Endothelial cell of umbilical vein (primary cell): ENCODE results near the gene SPAG6. TPM values are rescaled to one million over a fixed set of nuclear protein-coding genes. Genes with fewer than 3 reads are reported as not detected.

Source experiments
- BruUV-seq: library from RNA; stranded (reverse); fragments of 400-500 nt; replicated peaks from 2 replicates; lab custom pipeline; 2021; lab: Mats Ljungman, UMichigan
- CTCF ChIA-PET: fragments of 300-600, 350-600 bp; sonication (Branson Sonifier 250); formaldehyde crosslinking; loops from one replicate; lab custom pipeline; 2021; ENCODE audit warnings: antibody characterized with exemption, inconsistent platforms; lab: Charles Lee
- POLR2A ChIA-PET: fragments of 300-600, 350-600 bp; sonication (Branson Sonifier 250); formaldehyde crosslinking; loops from one replicate; lab custom pipeline; 2021; ENCODE audit warnings: antibody characterized with exemption, inconsistent platforms; lab: Charles Lee
- DNase-seq: peaks from one replicate; pipeline ENCODE4 v3.0.0-alpha.2; 2011; ENCODE audit warnings: low read depth, low spot score
- FAIRE-seq: peaks from 2 replicates; lab custom pipeline; 2011; peaks lifted over from hg19 to GRCh38; lab: Jason Lieb, UNC
- H2AFZ ChIP-seq: 2 replicates; pipeline ENCODE4 v1.6.0; 2012; ENCODE audit warnings: low read depth, low read length, control low read depth, inconsistent platforms
- H3K27ac ChIP-seq: 2 replicates; pipeline ENCODE4 v1.5.1; 2011; ENCODE audit warnings: low read depth, mild to moderate bottlenecking, control low read depth, low read length, moderate library complexity; ENCODE audit not compliant: insufficient read depth
- H3K27me3 ChIP-seq, 2 experiments: 2 replicates each; pipeline versions ENCODE4 v1.6.0 to v1.6.1; 2011; ENCODE audit warnings: low read length in 2 of 2, mixed read lengths in 1 of 2; ENCODE audit not compliant: control insufficient read depth in 2 of 2, insufficient read depth in 2 of 2
- H3K36me3 ChIP-seq, 2 experiments: 2 replicates in 1 of 2; 3 replicates in 1 of 2; pipeline ENCODE4 v1.5.1; 2011; ENCODE audit warnings: low read length in 2 of 2, mild to moderate bottlenecking in 1 of 2, moderate library complexity in 1 of 2; ENCODE audit not compliant: control insufficient read depth in 2 of 2, insufficient read depth in 2 of 2; ENCODE audit errors: extremely low read depth in 1 of 2
- H3K4me1 ChIP-seq: 3 replicates; pipeline ENCODE4 v1.5.1; 2011; ENCODE audit warnings: mild to moderate bottlenecking, low read length; ENCODE audit not compliant: control insufficient read depth, insufficient read depth; ENCODE audit errors: extremely low read depth
- H3K4me2 ChIP-seq: 2 replicates; pipeline ENCODE4 v1.6.1; 2011; ENCODE audit warnings: low read length, control low read depth, mixed read lengths; ENCODE audit not compliant: insufficient read depth
- H3K4me3 ChIP-seq, 3 experiments: fragments of 200-600 bp in 1 of 3; sonication (generic), shearing (Covaris generic) in 1 of 3; replicated peaks in 1 of 3; 2 replicates each; pipeline ENCODE4 v1.5.1; 2011 to 2016; ENCODE audit warnings: control low read depth in 3 of 3, low read length in 3 of 3, mild to moderate bottlenecking in 2 of 3, inconsistent platforms in 1 of 3, low read depth in 1 of 3, moderate library complexity in 1 of 3; ENCODE audit not compliant: insufficient read depth in 1 of 3
- H3K79me2 ChIP-seq: 2 replicates; pipeline ENCODE4 v1.6.0; 2012; ENCODE audit warnings: low read length, inconsistent platforms; ENCODE audit not compliant: control insufficient read depth, insufficient read depth
- H3K9ac ChIP-seq: replicated peaks from 2 replicates; pipeline ENCODE3; 2011; ENCODE audit warnings: low read length, control low read depth; ENCODE audit not compliant: insufficient read depth; ENCODE audit errors: extremely low read depth
- H3K9me1 ChIP-seq: replicated peaks from 3 replicates; pipeline ENCODE4 v1.6.0; 2011; ENCODE audit warnings: mild to moderate bottlenecking, low read length; ENCODE audit not compliant: control insufficient read depth, insufficient read depth; ENCODE audit errors: extremely low read depth
- H3K9me3 ChIP-seq: replicated peaks from 2 replicates; pipeline ENCODE4 v1.5.1; 2012; ENCODE audit warnings: low read length, inconsistent platforms; ENCODE audit not compliant: control insufficient read depth, insufficient read depth
- H4K20me1 ChIP-seq: replicated peaks from 2 replicates; pipeline ENCODE3; 2011; ENCODE audit warnings: mild to moderate bottlenecking, low read length; ENCODE audit not compliant: control insufficient read depth, insufficient read depth; ENCODE audit errors: extremely low read depth
- EZH2 ChIP-seq: IDR thresholded peaks from 2 replicates; pipeline ENCODE4 v1.6.1; 2012; ENCODE audit warnings: borderline replicate concordance, low read depth, mild to moderate bottlenecking, moderate library complexity, low read length, inconsistent platforms; ENCODE audit not compliant: severe bottlenecking
- FOS ChIP-seq: IDR thresholded peaks from 2 replicates; pipeline ENCODE4 v1.6.1; 2011; ENCODE audit warnings: mild to moderate bottlenecking, low read length, moderate library complexity, borderline replicate concordance; ENCODE audit not compliant: insufficient read depth
- GATA2 ChIP-seq: IDR thresholded peaks from 2 replicates; pipeline ENCODE4 v1.7.0; 2011; ENCODE audit warnings: low read depth, mild to moderate bottlenecking, moderate library complexity, mixed read lengths, low read length; ENCODE audit not compliant: insufficient read length, insufficient read depth
- JUN ChIP-seq: IDR thresholded peaks from 2 replicates; pipeline ENCODE4 v1.6.1; 2011; ENCODE audit warnings: borderline replicate concordance, low read depth; ENCODE audit not compliant: insufficient read length, insufficient read depth
- MYC ChIP-seq: IDR thresholded peaks from one replicate; pipeline ENCODE4 v1.6.1; 2011; ENCODE audit warnings: mild to moderate bottlenecking, low read depth, low read length
- POLR2A ChIP-seq: IDR thresholded peaks from 2 replicates; pipeline ENCODE4 v1.6.1; 2012; ENCODE audit warnings: low read depth, mild to moderate bottlenecking, control low read depth, low read length
- POLR2AphosphoS5 ChIP-seq: IDR thresholded peaks from 2 replicates; pipeline ENCODE4 v1.6.1; 2012; ENCODE audit warnings: low read depth, mild to moderate bottlenecking, control low read depth, low read length, moderate library complexity; ENCODE audit not compliant: insufficient read depth
- dilution Hi-C: fragments of 300-500 bp; cut with MboI; formaldehyde crosslinking; loops from one replicate; pipeline ENCODE4 v1.15.0; 2019; ENCODE audit warnings: low sequenced_read_pairs; ENCODE audit not compliant: extremely low pct_ligation_motif_present
- intact Hi-C: fragments of 100-400 bp; cut with micrococcal nuclease; formaldehyde crosslinking; loops from one replicate; pipeline ENCODE4 v1.10.0; 2022
- polyA plus RNA-seq, 4 experiments: library from polyadenylated mRNA; depleted of rRNA in 3 of 4; stranded (reverse) in 3 of 4; unstranded in 1 of 4; fragments of >200 nt; gene quantifications; 2 replicates each; pipeline versions ENCODE4 v1.2.1 to v1.2.3, GENCODE V29; 2011 to 2012; ENCODE audit warnings: missing spikeins in 1 of 4
- total RNA-seq: library from RNA; stranded (reverse); gene quantifications from 2 replicates; pipeline ENCODE4 v1.2.3, GENCODE V29; 2021
- TF ChIP-seq, protein P1 (sequence below): IDR thresholded peaks from 2 replicates; pipeline ENCODE4 v1.6.1; 2011; ENCODE audit not compliant: insufficient read depth, insufficient read length
- TF ChIP-seq, protein P2 (sequence below), 2 donors: IDR thresholded peaks; 1 replicate in 1 of 2; 2 replicates in 1 of 2; pipeline ENCODE4 v1.5.1; 2011; ENCODE audit warnings: low read length in 2 of 2, mild to moderate bottlenecking in 2 of 2, moderate library complexity in 2 of 2, control low read depth in 1 of 2, inconsistent platforms in 1 of 2, low read depth in 1 of 2; ENCODE audit not compliant: insufficient read depth in 1 of 2; ENCODE audit errors: extremely low read depth in 1 of 2

The SPAG6 gene
- total and polyA plus RNA-seq, 2 donors (not counting 3 experiments of a cell fraction or from before 2014, with no cell fraction given) = not detected

GRCh38 chr10:22329150-22329549, 16.1 kb upstream of the SPAG6 start:
- H3K27ac ChIP-seq = no peak overlapping the region
- dilution Hi-C loops = no loop called here
- no peak for DNase-seq
- no TSS peak for BruUV-seq
- ChIA-PET CTCF (no interaction called here), POLR2A (no interaction called here)
- H3K9me1 ChIP-seq = no peaks in the 10 kb centered on the region
- H3K79me2 ChIP-seq = no peaks in the 10 kb centered on the region
- H3K36me3 ChIP-seq = peaks cover 3 to 6% of the 10 kb centered on the region in 2 experiments
- H3K4me1 ChIP-seq = peaks cover 15% of the 10 kb centered on the region
- peaks cover 10 to 19% of the 10 kb centered on the region in 2 experiments for H3K27me3 ChIP-seq
- no peak overlapping the region for H3K4me3 ChIP-seq
- intact Hi-C loops = loop anchor here (10.0 kb wide), 1 partner anchor 804 kb away; the partner anchor contains the start of gene SKIDA1
- H2AFZ ChIP-seq = no peak overlapping the region
- H3K9ac ChIP-seq = no peak overlapping the region
- no peaks in the 10 kb centered on the region for H3K9me3 ChIP-seq
- no peak for FAIRE-seq
- TF ChIP-seq POLR2AphosphoS5 = no peak
- H3K4me2 ChIP-seq = no peak overlapping the region
- H4K20me1 ChIP-seq = peaks cover 2% of the 10 kb centered on the region

GRCh38 chr10:22332116-22332692, 13.1 kb upstream of the SPAG6 start:
- H3K4me2 ChIP-seq = no peak overlapping the region
- FAIRE-seq (no peak), DNase-seq (no peak)
- TF ChIP-seq EZH2 (no peak), JUN (no peak), GATA2 (no peak), MYC (no peak), FOS (no peak), POLR2A (no peak), POLR2AphosphoS5 (no peak)
- TF ChIP-seq, protein P1, sequence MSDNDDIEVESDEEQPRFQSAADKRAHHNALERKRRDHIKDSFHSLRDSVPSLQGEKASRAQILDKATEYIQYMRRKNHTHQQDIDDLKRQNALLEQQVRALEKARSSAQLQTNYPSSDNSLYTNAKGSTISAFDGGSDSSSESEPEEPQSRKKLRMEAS = no peak
- TF ChIP-seq, protein P2, sequence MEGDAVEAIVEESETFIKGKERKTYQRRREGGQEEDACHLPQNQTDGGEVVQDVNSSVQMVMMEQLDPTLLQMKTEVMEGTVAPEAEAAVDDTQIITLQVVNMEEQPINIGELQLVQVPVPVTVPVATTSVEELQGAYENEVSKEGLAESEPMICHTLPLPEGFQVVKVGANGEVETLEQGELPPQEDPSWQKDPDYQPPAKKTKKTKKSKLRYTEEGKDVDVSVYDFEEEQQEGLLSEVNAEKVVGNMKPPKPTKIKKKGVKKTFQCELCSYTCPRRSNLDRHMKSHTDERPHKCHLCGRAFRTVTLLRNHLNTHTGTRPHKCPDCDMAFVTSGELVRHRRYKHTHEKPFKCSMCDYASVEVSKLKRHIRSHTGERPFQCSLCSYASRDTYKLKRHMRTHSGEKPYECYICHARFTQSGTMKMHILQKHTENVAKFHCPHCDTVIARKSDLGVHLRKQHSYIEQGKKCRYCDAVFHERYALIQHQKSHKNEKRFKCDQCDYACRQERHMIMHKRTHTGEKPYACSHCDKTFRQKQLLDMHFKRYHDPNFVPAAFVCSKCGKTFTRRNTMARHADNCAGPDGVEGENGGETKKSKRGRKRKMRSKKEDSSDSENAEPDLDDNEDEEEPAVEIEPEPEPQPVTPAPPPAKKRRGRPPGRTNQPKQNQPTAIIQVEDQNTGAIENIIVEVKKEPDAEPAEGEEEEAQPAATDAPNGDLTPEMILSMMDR (IDR thresholded peaks at IDR 0.05; ENCODE audit: extremely low read depth in 1 of 2, insufficient read depth in 1 of 2, low read depth in 1 of 2, low read length in 2 of 2) = no peak
- POLR2A ChIA-PET = no interaction called here
- peaks cover 11% of the 10 kb centered on the region for H3K4me1 ChIP-seq
- dilution Hi-C loops (no loop called here), intact Hi-C loops (no loop called here)
- H3K4me3 ChIP-seq = no peak overlapping the region
- H3K27me3 ChIP-seq = peaks cover 31 to 40% of the 10 kb centered on the region in 2 experiments
- H3K9me1 ChIP-seq = no peaks in the 10 kb centered on the region
- no peaks in the 10 kb centered on the region for H4K20me1 ChIP-seq
- H3K36me3 ChIP-seq = peaks cover 3 to 6% of the 10 kb centered on the region in 2 experiments
- no TSS peak for BruUV-seq
- no peaks in the 10 kb centered on the region for H3K9me3 ChIP-seq
- no peak overlapping the region for H3K9ac ChIP-seq
- H3K79me2 ChIP-seq = no peaks in the 10 kb centered on the region
- no peak overlapping the region for H2AFZ ChIP-seq
- CTCF ChIA-PET = interaction anchor here (0.8 to 1.4 kb wide), 2 partner anchors 102 to 385 kb away, joined by 3 read pairs; no protein-coding TSS in a partner anchor
- H3K27ac ChIP-seq = no peak overlapping the region
